ENCODE data around the gene SNRNP40. TPM values are rescaled to one million over a fixed set of nuclear protein-coding genes. Genes with fewer than 3 reads are reported as not detected.
"Not testable (repeated sequence)": the region's sequence is repeated elsewhere in the genome, so short reads cannot be mapped to it uniquely, and the experiment has no call there.

SNRNP40 gene
- total and polyA plus RNA-seq, 2 donors (not counting 3 experiments of a cell fraction or from before 2014, with no cell fraction given) = 66.3 to 78.1 TPM

DNA sequence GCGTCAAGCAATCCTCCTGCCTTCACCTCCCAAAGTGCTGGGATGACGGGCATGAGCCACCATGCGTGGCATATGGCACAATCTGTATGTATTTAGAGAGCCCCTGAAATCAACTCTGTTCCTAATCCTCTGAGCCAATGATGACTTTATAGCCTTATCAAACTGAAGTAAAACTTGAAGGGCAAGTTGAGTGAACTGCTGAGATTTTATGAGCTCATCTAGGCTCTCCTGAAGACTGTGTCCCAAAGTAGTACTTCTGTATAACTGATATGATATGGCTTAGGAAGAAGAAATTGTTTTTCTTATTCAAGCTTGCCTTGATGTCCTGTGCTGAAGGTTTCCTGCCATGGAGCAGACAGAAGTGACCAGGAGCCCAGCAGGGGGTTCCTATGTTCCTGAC lies 33.2 kb downstream of the SNRNP40 start:
- no peak overlapping the region for H3K27ac ChIP-seq (ENCODE audit: insufficient read depth, low read depth, low read length)
- H3K36me3 ChIP-seq (ENCODE audit: control insufficient read depth in 2 of 2, extremely low read depth in 1 of 2, insufficient read depth in 2 of 2, low read length in 2 of 2) = peaks cover 17 to 31% of the 10 kb centered on the region in 2 experiments
- ChIA-PET CTCF (interaction anchor here (0.6 to 1.7 kb wide), 5 partner anchors 10 to 131 kb away, joined by 3 to 4 read pairs (median 3); no protein-coding TSS in a partner anchor), POLR2A (no interaction called here)
- BruUV-seq (replicated peaks) = no TSS peak
- no peak for FAIRE-seq
- dilution Hi-C loops (cut with MboI; ENCODE audit: extremely low pct_ligation_motif_present, low sequenced_read_pairs) (no loop called here), intact Hi-C loops (cut with micrococcal nuclease) (no loop called here)
- H3K4me1 ChIP-seq (ENCODE audit: control insufficient read depth, extremely low read depth, insufficient read depth, low read length) = no peaks in the 10 kb centered on the region
- H3K9me1 ChIP-seq (replicated peaks; ENCODE audit: control insufficient read depth, extremely low read depth, insufficient read depth, low read length) = no peaks in the 10 kb centered on the region
- H3K79me2 ChIP-seq (ENCODE audit: control insufficient read depth, insufficient read depth, low read length) = no peaks in the 10 kb centered on the region
- H3K4me2 ChIP-seq (ENCODE audit: insufficient read depth, low read length) = no peak overlapping the region
- no peaks in the 10 kb centered on the region for H3K27me3 ChIP-seq (ENCODE audit: control insufficient read depth in 2 of 2, insufficient read depth in 2 of 2, low read length in 2 of 2)
- no peak overlapping the region for H3K9ac ChIP-seq (replicated peaks; ENCODE audit: extremely low read depth, insufficient read depth, low read length)
- no peaks in the 10 kb centered on the region for H4K20me1 ChIP-seq (replicated peaks; ENCODE audit: control insufficient read depth, extremely low read depth, insufficient read depth, low read length)
- TF ChIP-seq, protein P1, sequence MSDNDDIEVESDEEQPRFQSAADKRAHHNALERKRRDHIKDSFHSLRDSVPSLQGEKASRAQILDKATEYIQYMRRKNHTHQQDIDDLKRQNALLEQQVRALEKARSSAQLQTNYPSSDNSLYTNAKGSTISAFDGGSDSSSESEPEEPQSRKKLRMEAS (IDR thresholded peaks at IDR 0.05; ENCODE audit: insufficient read depth, insufficient read length) = no peak
- TF ChIP-seq, protein P2, sequence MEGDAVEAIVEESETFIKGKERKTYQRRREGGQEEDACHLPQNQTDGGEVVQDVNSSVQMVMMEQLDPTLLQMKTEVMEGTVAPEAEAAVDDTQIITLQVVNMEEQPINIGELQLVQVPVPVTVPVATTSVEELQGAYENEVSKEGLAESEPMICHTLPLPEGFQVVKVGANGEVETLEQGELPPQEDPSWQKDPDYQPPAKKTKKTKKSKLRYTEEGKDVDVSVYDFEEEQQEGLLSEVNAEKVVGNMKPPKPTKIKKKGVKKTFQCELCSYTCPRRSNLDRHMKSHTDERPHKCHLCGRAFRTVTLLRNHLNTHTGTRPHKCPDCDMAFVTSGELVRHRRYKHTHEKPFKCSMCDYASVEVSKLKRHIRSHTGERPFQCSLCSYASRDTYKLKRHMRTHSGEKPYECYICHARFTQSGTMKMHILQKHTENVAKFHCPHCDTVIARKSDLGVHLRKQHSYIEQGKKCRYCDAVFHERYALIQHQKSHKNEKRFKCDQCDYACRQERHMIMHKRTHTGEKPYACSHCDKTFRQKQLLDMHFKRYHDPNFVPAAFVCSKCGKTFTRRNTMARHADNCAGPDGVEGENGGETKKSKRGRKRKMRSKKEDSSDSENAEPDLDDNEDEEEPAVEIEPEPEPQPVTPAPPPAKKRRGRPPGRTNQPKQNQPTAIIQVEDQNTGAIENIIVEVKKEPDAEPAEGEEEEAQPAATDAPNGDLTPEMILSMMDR (IDR thresholded peaks at IDR 0.05; ENCODE audit: extremely low read depth in 1 of 2, insufficient read depth in 1 of 2, low read depth in 1 of 2, low read length in 2 of 2) = no peak
- TF ChIP-seq EZH2 (IDR thresholded peaks at IDR 0.05; ENCODE audit: borderline replicate concordance, low read depth, low read length, severe bottlenecking) (no peak), JUN (IDR thresholded peaks at IDR 0.05; ENCODE audit: borderline replicate concordance, insufficient read depth, insufficient read length, low read depth) (no peak), POLR2A (IDR thresholded peaks at IDR 0.05; ENCODE audit: low read depth, low read length) (no peak), FOS (IDR thresholded peaks at IDR 0.05; ENCODE audit: borderline replicate concordance, insufficient read depth, low read length) (no peak), GATA2 (IDR thresholded peaks at IDR 0.05; ENCODE audit: insufficient read depth, insufficient read length, low read depth, low read length) (no peak), POLR2AphosphoS5 (IDR thresholded peaks at IDR 0.05; ENCODE audit: insufficient read depth, low read depth, low read length) (no peak), MYC (IDR thresholded peaks at IDR 0.05; ENCODE audit: low read depth, low read length) (no peak)
- no peak overlapping the region for H3K4me3 ChIP-seq (replicated peaks in 1 of 3; ENCODE audit: insufficient read depth in 1 of 3, low read depth in 1 of 3, low read length in 3 of 3)
- no peak for DNase-seq (ENCODE audit: low read depth, low spot score)
- no peaks in the 10 kb centered on the region for H3K9me3 ChIP-seq (replicated peaks; ENCODE audit: control insufficient read depth, insufficient read depth, low read length)
- no peak overlapping the region for H2AFZ ChIP-seq (ENCODE audit: low read depth, low read length)

DNA sequence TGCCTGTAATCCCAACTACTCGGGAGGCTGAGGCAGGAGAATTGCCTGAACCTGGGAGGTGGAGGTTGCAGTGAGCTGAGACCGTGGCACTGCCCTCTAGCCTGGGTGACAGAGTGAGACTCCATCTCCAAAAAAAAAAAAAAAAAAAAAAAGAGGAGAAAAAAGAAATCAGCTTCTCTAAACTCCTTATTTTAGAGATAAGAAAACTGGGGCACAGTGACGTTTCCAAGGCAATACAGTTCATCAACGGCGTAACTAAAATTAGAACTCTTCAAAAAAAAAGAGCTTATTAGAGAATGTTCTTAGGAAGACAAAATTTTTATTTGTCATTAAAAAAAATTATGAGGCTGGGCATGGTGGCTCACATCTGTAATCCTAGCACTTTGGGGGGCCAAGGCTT lies 34.2 kb downstream of the SNRNP40 start:
- H4K20me1 ChIP-seq (replicated peaks; ENCODE audit: control insufficient read depth, extremely low read depth, insufficient read depth, low read length); H3K4me3 ChIP-seq (replicated peaks in 1 of 3; ENCODE audit: insufficient read depth in 1 of 3, low read depth in 1 of 3, low read length in 3 of 3); H2AFZ ChIP-seq (ENCODE audit: low read depth, low read length); FAIRE-seq; H3K9ac ChIP-seq (replicated peaks; ENCODE audit: extremely low read depth, insufficient read depth, low read length); H3K27ac ChIP-seq (ENCODE audit: insufficient read depth, low read depth, low read length); H3K79me2 ChIP-seq (ENCODE audit: control insufficient read depth, insufficient read depth, low read length); H3K9me1 ChIP-seq (replicated peaks; ENCODE audit: control insufficient read depth, extremely low read depth, insufficient read depth, low read length); H3K4me1 ChIP-seq (ENCODE audit: control insufficient read depth, extremely low read depth, insufficient read depth, low read length); H3K9me3 ChIP-seq (replicated peaks; ENCODE audit: control insufficient read depth, insufficient read depth, low read length); BruUV-seq (replicated peaks); DNase-seq (ENCODE audit: low read depth, low spot score); dilution Hi-C loops (cut with MboI; ENCODE audit: extremely low pct_ligation_motif_present, low sequenced_read_pairs); H3K4me2 ChIP-seq (ENCODE audit: insufficient read depth, low read length); intact Hi-C loops (cut with micrococcal nuclease); H3K27me3 ChIP-seq (ENCODE audit: control insufficient read depth in 2 of 2, insufficient read depth in 2 of 2, low read length in 2 of 2): not testable (repeated sequence)
- ChIA-PET CTCF (interaction anchor here (1.3 to 1.4 kb wide), 2 partner anchors 11 to 35 kb away, joined by 4 read pairs; partner anchors contain the start of genes SNRNP40 and ZCCHC17), POLR2A (interaction anchor here (0.7 kb wide), 1 partner anchor 21 kb away, joined by 3 read pairs; no protein-coding TSS in a partner anchor)
- H3K36me3 ChIP-seq (ENCODE audit: control insufficient read depth in 2 of 2, extremely low read depth in 1 of 2, insufficient read depth in 2 of 2, low read length in 2 of 2) = peaks cover 16 to 28% of the 10 kb centered on the region in 2 experiments
